Measurements from ENCODE around the gene TUBB2A. TPM values are rescaled to one million over a fixed set of nuclear protein-coding genes. Genes with fewer than 3 reads are reported as not detected.
A peak's percentile ranks its signal among the peaks of the same experiment; 100 is the strongest.

Gene TUBB2A
- total RNA-seq, 1 donor from 2014 or later = 223 TPM

- no peaks in the 10 kb centered on the region for H3K27me3 Mint-ChIP-seq (ENCODE audit: low read depth)
- peaks cover 5% of the 10 kb centered on the region for H3K9me3 Mint-ChIP-seq (ENCODE audit: low read depth)
- no peak for DNase-seq (ENCODE audit: low spot score)
- H3K27ac Mint-ChIP-seq (ENCODE audit: unreplicated experiment) = no peak overlapping the region
- no peaks in the 10 kb centered on the region for H3K36me3 Mint-ChIP-seq (ENCODE audit: low read depth)
- H3K4me3 Mint-ChIP-seq (ENCODE audit: unreplicated experiment) = no peak overlapping the region
- peak; percentile 29 for TF ChIP-seq CTCF (IDR thresholded peaks at IDR 0.05)
- H3K4me1 Mint-ChIP-seq (ENCODE audit: low read depth) = no peaks in the 10 kb centered on the region
Measured at GRCh38 chr6:3195695-3196497, 38.6 kb upstream of the TUBB2A start.

- Mint-ChIP-seq H3K4me1 (ENCODE audit: low read depth) (no peaks in the 10 kb centered on the region), H3K27ac (ENCODE audit: unreplicated experiment) (no peak overlapping the region), H3K4me3 (ENCODE audit: unreplicated experiment) (no peak overlapping the region), H3K36me3 (ENCODE audit: low read depth) (no peaks in the 10 kb centered on the region), H3K27me3 (ENCODE audit: low read depth) (no peaks in the 10 kb centered on the region), H3K9me3 (ENCODE audit: low read depth) (peaks cover 5% of the 10 kb centered on the region)
- no peak for DNase-seq (ENCODE audit: low spot score)
- TF ChIP-seq CTCF (IDR thresholded peaks at IDR 0.05) = no peak
Measured at GRCh38 chr6:3195420-3195694, 38.0 kb upstream of the TUBB2A start.

GRCh38 chr6:3194535-3195419 is 37.4 kb upstream of the TUBB2A start:
- TF ChIP-seq CTCF (IDR thresholded peaks at IDR 0.05) = no peak
- no peak overlapping the region for H3K4me3 Mint-ChIP-seq (ENCODE audit: unreplicated experiment)
- no peak for DNase-seq (ENCODE audit: low spot score)
- no peaks in the 10 kb centered on the region for H3K27me3 Mint-ChIP-seq (ENCODE audit: low read depth)
- H3K4me1 Mint-ChIP-seq (ENCODE audit: low read depth) = no peaks in the 10 kb centered on the region
- H3K27ac Mint-ChIP-seq (ENCODE audit: unreplicated experiment) = no peak overlapping the region
- no peaks in the 10 kb centered on the region for H3K36me3 Mint-ChIP-seq (ENCODE audit: low read depth)
- H3K9me3 Mint-ChIP-seq (ENCODE audit: low read depth) = peaks cover 5% of the 10 kb centered on the region

GRCh38 chr6:3193102-3193849 is 35.9 kb upstream of the TUBB2A start:
- H3K4me1 Mint-ChIP-seq (ENCODE audit: low read depth) = no peaks in the 10 kb centered on the region
- peaks cover 2% of the 10 kb centered on the region for H3K9me3 Mint-ChIP-seq (ENCODE audit: low read depth)
- no peak for TF ChIP-seq CTCF (IDR thresholded peaks at IDR 0.05)
- H3K4me3 Mint-ChIP-seq (ENCODE audit: unreplicated experiment) = no peak overlapping the region
- DNase-seq (ENCODE audit: low spot score) = no peak
- no peaks in the 10 kb centered on the region for H3K27me3 Mint-ChIP-seq (ENCODE audit: low read depth)
- peak overlapping the region; percentile 32 for H3K27ac Mint-ChIP-seq (ENCODE audit: unreplicated experiment)
- no peaks in the 10 kb centered on the region for H3K36me3 Mint-ChIP-seq (ENCODE audit: low read depth)

GRCh38 chr6:3190779-3191178 is 33.4 kb upstream of the TUBB2A start:
- Mint-ChIP-seq H3K27me3 (ENCODE audit: low read depth) (no peaks in the 10 kb centered on the region), H3K4me3 (ENCODE audit: unreplicated experiment) (no peak overlapping the region), H3K4me1 (ENCODE audit: low read depth) (no peaks in the 10 kb centered on the region), H3K27ac (ENCODE audit: unreplicated experiment) (no peak overlapping the region), H3K36me3 (ENCODE audit: low read depth) (no peaks in the 10 kb centered on the region), H3K9me3 (ENCODE audit: low read depth) (peaks cover 2% of the 10 kb centered on the region)
- no peak for DNase-seq (ENCODE audit: low spot score)
- no peak for TF ChIP-seq CTCF (IDR thresholded peaks at IDR 0.05)
